Measurements from ENCODE around the gene VPS13D.
A peak's percentile ranks its signal among the peaks of the same experiment; 100 is the strongest.

DNA sequence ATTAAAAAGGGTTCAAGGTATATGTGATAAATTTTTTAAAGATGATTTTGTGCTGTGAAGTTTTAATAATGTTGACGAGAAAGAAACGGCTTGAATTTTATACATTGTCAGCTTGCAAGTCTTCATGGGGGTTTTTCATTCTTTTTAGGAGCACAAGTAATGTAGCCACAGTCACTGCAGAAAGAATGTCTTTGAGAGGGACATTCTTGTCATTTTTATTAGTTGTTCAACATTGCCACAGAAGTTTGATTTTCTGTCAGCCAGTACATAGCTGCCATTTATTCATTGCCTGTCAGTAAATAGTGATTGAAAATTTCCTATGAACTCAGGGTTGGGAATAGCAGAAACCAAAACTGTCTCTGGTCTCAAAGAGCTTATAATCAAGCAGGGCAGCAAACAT is 231.9 kb downstream of the VPS13D start:
- TF ChIP-seq FOXA1 (IDR thresholded peaks at IDR 0.05), result no peak
- TF ChIP-seq CTCF (IDR thresholded peaks at IDR 0.05; ENCODE audit: low read depth, low read length, missing input control), result no peak
- TF ChIP-seq EGR1 (IDR thresholded peaks at IDR 0.05; ENCODE audit: low read depth in 2 of 2), result no peak
- TF ChIP-seq TAF1 (conservative IDR thresholded peaks at IDR 0.05), result no peak
- no peak for TF ChIP-seq RAD21 (IDR thresholded peaks at IDR 0.05)
- TF ChIP-seq MAX (IDR thresholded peaks at IDR 0.05), result no peak
- TF ChIP-seq, protein P1, sequence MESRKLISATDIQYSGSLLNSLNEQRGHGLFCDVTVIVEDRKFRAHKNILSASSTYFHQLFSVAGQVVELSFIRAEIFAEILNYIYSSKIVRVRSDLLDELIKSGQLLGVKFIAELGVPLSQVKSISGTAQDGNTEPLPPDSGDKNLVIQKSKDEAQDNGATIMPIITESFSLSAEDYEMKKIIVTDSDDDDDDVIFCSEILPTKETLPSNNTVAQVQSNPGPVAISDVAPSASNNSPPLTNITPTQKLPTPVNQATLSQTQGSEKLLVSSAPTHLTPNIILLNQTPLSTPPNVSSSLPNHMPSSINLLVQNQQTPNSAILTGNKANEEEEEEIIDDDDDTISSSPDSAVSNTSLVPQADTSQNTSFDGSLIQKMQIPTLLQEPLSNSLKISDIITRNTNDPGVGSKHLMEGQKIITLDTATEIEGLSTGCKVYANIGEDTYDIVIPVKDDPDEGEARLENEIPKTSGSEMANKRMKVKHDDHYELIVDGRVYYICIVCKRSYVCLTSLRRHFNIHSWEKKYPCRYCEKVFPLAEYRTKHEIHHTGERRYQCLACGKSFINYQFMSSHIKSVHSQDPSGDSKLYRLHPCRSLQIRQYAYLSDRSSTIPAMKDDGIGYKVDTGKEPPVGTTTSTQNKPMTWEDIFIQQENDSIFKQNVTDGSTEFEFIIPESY (IDR thresholded peaks at IDR 0.05), result no peak
- TF ChIP-seq, protein P2, sequence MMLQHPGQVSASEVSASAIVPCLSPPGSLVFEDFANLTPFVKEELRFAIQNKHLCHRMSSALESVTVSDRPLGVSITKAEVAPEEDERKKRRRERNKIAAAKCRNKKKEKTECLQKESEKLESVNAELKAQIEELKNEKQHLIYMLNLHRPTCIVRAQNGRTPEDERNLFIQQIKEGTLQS (IDR thresholded peaks at IDR 0.05), result no peak
- TF ChIP-seq JUND (IDR thresholded peaks at IDR 0.05), result peak in 1 of 2 donors; percentile 2
- TF ChIP-seq, protein P3, sequence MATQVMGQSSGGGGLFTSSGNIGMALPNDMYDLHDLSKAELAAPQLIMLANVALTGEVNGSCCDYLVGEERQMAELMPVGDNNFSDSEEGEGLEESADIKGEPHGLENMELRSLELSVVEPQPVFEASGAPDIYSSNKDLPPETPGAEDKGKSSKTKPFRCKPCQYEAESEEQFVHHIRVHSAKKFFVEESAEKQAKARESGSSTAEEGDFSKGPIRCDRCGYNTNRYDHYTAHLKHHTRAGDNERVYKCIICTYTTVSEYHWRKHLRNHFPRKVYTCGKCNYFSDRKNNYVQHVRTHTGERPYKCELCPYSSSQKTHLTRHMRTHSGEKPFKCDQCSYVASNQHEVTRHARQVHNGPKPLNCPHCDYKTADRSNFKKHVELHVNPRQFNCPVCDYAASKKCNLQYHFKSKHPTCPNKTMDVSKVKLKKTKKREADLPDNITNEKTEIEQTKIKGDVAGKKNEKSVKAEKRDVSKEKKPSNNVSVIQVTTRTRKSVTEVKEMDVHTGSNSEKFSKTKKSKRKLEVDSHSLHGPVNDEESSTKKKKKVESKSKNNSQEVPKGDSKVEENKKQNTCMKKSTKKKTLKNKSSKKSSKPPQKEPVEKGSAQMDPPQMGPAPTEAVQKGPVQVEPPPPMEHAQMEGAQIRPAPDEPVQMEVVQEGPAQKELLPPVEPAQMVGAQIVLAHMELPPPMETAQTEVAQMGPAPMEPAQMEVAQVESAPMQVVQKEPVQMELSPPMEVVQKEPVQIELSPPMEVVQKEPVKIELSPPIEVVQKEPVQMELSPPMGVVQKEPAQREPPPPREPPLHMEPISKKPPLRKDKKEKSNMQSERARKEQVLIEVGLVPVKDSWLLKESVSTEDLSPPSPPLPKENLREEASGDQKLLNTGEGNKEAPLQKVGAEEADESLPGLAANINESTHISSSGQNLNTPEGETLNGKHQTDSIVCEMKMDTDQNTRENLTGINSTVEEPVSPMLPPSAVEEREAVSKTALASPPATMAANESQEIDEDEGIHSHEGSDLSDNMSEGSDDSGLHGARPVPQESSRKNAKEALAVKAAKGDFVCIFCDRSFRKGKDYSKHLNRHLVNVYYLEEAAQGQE (IDR thresholded peaks at IDR 0.05), result no peak
- no peak for TF ChIP-seq RXRA (IDR thresholded peaks at IDR 0.05)
- no peak for TF ChIP-seq GABPA (IDR thresholded peaks at IDR 0.05 in 1 of 2, conservative IDR thresholded peaks at IDR 0.05 in 1 of 2)

All from liver (tissue), 3 donors.